HG03378 (cell line): ENCODE data around the gene XRCC2.
"Not testable (repeated sequence)": the region's sequence is repeated elsewhere in the genome, so short reads cannot be mapped to it uniquely, and the experiment has no call there.

ENCODE experiments used
- ATAC-seq: cut with Tn5 transposase; IDR thresholded peaks from one replicate; pipeline ENCODE4 v1.9.1; 2021; ENCODE audit warnings: mild to moderate bottlenecking, moderate library complexity; ENCODE audit not compliant: unreplicated experiment

XRCC2 gene

DNA sequence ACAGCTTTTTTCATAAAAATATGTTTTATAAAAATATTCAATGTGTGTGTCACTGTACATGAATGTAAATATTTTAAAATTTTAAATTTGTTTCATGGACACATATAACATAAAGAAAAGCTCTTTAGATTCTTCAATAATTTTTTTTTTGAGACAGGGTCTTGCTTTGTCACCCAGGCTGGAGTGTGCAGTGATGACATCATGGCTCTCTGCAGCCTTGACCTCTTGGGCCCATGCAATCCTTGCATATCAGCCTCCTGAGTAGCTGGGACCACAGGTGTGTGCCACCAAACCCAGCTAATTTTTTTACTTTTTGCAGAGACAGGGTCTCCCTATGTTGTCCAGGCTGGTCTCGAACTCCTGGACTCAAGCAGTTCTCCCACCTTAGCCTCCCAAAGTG lies 9.9 kb downstream of the XRCC2 start:
- no peak for ATAC-seq

DNA sequence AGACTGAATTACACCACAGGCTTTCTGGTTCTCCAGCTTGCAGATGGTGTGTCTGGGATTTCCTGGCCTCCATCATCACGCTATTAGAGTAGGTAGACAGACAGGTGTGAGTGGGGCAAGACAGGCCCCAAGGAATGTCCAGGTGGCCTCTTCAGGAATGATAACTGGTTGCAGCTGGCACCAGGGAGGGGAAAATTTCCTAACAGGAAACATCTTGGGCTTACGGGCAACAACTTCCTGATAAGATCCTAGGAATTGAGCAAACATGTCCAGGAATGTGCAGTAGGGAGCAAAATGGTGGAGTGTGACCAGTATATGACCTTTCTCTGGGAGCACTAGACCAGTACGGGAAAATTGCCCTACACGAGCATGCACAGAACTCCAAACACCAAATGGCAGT lies 11.3 kb downstream of the XRCC2 start:
- no peak for ATAC-seq

DNA sequence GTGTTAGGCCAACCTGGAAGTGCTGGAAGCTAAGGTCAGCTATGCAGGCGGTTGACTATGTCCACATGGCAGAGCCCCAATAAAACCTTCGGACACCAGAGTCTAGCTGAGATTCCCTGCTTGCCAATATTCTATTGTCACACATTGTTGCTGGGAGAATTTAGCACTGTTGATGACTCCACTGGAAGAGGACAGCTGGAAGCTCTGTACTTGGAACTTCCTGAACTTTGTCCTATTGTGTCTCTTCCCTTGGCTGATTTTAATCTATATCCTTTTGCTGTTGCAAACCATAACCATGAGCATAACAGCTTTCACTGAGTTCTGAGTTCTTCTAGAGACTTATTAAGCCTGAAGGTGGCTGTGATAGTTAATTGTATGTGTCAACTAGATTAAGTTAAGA lies 12.0 kb downstream of the XRCC2 start:
- no peak for ATAC-seq

DNA sequence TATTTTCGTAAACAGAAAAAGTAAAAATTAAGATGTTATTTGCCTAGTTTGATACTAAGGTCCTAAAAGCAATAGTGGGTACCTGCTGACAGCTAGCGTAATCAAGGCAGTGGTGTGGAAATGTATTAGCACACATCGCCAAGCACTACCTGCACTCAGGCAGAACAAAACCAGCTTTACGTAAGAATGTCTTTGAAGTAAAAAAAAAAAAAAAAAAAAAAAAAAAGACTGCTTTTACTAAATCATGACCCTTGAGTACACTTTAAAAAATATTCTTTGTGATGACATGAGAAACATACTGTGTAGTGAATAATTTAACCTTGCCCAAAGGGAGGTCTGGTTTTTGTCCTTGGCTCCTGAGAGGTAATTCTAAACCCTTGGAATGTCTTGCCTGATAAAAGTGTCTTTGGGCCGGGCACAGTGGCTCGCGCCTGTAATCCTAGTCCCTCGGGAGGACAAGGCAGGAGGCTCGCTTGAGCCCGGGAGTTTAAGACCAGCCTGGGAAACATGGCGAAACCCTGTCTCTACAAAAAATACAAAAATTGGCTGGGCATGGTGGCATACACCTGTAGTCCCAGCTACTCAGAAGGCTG lies 12.7 kb downstream of the XRCC2 start:
- ATAC-seq: no peak

DNA sequence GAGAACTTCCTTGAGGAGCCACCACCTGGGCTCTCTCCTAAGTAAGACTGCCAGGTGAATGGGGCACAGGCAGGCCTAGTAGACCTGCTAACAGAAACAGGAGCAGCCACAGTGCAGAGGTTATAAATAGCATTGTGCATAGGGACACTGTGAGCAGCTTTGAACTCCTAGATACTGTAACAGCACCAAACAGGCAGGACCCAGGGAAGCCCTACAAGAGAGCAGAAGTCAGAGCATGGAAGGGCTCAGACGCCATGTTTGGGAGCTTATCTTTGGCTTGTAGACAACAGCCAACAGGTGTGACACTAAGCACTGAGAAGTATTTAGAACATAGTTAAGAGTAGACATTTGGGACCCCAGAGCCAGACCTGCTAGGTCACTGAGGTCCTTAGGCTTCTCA lies 14.5 kb downstream of the XRCC2 start:
- ATAC-seq: no peak

DNA sequence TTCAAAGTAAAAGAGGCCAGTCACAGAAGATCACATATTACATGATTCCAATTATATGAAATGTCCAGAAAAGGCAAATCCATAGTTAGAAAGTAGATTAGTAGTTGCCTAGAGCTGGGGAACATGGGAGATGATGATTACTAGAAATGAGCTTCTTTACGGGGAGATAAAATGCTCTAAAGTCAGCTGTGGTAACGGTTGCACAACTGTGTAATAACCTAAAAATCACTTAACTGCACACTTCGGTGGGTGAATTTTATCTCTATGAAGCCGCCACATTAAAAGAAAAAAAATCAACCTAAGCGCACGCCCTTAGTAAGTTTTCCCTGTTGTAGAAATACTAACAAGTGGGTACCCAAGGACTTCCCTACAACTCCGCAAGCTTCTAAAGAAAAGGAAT lies 15.9 kb downstream of the XRCC2 start:
- ATAC-seq: no peak

DNA sequence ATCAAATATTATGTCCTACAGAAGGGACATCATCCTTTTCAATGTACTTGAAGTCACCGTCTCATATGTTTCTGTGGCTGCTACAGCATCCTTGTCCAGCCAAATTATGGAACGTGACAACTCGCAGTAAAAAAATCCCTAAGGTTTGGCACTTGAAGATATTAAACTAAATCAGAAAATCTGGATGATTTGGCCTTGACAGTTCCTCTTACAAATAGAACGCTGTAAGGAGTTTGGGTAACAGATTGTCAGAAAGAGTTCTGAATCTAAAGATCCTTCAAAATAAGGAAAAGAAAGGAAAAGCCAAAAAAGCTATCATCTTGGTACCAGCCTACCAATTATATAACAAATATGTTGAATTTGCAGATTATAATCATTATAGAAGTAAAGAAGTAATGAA lies 21.0 kb downstream of the XRCC2 start:
- no peak for ATAC-seq

DNA sequence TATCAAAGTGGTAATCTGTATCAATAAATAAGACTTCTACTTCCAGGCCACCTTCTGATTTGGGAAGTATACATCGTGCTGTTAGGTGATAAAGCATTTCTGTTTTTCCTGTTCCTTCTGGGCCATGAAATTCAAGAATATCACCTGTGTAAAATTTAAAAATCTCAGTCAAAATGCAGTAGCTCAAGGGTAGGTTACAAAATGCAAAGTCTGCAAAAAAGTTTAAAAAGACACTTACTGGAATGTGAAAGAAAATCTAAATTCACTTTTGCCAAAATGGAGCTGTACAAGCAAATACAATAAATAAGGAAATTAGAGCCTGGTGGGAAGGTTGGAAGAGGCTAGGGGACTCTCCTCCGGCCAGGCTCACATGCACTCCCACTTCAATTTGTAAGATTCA lies 26.7 kb downstream of the XRCC2 start:
- no peak for ATAC-seq

DNA sequence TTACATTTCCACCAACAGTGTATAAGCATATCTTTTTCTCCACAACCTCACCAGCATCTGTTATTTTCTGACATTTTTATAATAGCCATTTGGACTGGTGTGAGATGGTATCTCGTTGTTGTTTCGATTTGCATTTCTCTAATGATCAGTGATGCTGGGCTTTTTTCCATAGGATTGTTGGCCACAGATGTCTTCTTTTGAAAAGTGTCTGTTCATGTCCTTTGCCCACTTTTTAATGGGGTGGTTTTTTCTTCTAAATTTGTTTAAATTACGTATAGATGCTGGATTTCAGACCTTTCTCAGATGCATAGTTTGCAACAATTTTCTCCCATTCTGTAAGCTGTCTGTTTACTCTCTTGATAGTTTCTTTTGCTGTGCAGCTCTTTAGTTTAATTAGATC lies 28.9 kb downstream of the XRCC2 start:
- no peak for ATAC-seq

DNA sequence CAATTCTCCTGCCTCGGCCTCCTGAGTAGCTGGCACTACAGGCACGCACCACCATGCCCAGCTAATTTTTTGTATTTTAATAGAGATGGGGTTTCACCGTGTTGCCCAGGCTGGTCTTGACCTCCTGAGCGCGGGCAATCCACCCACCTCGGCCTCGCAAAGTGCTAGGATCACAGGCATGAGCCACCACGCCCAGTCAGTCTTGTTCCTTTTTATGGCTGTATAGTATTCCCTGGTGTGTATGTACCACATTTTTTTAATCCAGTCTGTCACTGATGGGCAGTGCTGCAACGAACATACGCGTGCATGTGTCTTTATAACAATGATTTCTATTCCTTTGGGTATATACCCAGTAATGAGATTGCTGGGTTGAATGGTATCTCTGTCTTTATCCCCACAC lies 29.4 kb downstream of the XRCC2 start:
- ATAC-seq: not testable (repeated sequence)

DNA sequence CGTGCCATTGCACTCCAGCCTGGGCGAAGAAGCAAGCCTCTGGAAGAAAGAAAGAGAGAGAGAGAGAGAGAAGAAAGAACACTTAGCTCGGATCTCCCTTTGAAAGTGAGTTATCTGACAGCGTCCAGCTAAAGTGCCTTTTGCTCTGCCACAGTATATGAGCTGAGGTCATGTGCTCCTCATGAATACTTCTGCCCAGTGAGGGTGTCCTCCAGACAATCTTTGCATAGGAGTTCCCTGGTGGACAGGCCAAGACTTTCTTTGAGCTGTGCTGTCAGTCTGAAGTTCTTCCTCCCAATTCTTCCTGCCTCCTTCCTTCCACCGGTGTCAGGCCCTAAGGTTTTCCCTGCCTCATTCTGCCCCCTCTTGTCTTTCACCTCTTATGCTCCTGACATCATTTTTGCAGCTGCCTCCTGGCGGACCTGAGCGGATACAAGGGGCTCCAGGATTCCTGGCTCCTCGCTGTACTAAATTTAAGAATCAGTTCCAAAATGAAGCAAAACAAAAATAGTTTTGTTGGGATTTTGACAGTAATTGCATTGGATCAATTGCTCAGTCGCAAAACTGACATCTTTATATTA lies 31.9 kb downstream of the XRCC2 start:
- no peak for ATAC-seq

DNA sequence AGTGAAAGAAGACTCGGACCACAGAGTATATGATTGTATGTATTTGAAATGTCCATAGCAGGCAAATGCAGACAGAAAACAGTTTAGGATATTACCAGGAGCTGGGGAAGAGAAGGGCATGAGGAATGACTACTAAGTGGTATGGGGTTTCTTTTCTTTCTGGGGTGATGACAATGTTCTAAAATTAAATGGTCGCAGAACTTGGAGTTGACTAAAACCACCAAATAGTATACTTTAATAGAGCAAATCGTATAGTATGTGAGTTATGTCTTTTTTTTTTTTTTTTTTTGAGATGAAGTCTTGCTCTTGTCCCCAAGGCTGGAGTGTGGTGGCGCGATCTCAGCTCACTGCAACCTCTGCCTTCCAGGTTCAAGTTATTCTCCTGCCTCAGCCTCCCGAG lies 34.6 kb downstream of the XRCC2 start:
- ATAC-seq: no peak

DNA sequence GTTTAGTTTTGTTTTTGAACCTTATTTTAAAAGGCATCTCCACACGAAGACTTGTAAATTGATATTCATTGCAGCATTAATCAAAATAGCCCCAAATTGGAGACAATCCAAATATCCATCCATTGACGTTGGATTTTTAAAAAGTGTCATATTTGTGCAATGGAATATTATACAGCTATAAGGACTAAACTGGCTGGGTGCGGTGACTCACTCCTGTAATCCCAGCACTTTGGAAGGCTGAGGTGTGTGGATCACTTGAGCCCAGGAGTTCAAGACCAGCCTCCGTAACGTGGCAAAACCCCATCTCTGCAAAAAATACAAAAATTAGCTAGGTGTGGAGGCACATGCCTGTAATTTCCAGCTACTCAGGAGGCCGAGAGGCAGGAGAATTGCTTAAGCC lies 35.1 kb downstream of the XRCC2 start:
- no peak for ATAC-seq

DNA sequence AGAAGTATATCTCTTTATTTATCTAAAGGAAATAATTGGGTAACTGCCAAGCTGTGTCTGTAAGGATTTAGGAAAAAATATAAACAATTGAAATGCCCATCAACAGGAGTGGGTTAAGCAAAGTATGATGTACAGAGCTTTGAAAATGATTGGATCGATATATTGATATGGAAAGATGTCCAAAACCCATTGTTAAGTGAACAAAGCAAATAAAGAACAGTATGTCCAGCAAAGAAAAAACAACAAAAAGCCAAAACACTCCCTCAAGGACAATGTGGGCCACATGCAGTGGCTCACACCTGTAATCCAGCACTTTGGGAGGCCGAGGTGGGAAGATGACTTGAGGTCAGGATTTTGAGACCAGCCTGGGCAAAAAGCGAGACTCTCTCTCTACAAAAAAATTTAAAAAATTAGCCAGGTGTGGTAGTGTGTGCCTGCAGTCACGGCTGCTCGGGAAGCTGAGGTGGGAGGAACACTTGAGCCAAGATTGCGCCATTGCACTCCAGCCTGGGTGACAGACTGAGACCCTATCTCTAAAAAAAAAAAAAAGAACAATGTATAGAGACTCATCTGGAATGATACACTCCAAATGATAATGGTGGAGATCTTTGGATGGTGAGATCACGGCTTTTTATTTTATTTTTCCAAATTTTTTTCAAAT lies 37.9 kb downstream of the XRCC2 start:
- no peak for ATAC-seq

DNA sequence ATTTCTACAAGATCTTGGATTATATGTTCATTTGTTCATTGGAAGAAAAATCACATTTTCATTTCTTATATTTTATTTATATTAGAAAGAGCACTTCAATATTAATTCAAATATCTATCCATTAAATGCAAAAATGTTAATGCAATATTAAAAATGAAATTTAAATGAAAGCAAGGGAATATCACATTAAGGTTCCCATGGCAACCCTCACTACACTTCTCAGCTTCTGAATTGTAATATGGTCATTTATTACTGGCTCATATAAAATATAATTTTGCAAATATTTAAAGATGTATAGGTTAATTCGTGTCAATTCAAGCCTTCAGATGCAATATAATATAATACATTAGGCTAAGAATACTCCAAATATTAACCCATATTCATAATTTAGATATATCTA lies 38.8 kb downstream of the XRCC2 start:
- ATAC-seq: no peak

DNA sequence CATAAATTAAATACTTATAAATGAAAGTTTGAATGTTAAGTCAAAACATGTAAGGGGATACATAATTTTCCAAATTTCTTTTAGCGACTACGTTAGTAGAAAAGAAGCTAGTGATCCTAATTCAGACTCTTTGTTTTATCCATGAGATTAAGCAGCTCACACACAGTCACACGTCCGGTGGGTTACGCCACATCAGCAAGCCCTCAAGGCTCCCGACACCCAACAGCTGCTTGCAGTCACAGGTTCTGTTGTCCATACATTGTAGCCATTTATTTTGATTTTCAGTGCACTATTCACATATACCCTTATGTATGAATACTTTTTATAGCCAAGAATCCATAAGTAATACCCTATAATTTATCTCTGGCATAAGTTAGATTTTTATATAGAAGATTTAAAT lies 39.5 kb downstream of the XRCC2 start:
- ATAC-seq: no peak

DNA sequence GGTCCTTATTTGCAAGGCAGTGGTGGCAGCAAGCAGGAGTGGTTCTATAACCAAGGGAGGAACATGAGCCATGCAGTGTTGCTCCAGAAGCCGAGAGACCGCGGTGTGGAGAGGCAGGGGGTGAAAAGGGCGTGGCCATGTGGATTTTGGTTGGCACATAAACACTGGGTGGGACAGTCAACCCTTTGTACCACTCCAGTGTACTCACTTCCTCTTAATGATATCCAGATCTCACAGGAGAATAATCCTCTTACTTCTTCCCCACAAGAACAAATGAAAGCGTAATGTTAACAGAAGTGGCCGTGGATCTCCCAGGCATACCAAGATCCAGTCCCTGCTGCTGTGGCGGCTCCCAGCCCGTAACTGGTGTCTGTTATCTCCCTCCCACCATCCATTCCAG lies 42.4 kb downstream of the XRCC2 start:
- no peak for ATAC-seq

DNA sequence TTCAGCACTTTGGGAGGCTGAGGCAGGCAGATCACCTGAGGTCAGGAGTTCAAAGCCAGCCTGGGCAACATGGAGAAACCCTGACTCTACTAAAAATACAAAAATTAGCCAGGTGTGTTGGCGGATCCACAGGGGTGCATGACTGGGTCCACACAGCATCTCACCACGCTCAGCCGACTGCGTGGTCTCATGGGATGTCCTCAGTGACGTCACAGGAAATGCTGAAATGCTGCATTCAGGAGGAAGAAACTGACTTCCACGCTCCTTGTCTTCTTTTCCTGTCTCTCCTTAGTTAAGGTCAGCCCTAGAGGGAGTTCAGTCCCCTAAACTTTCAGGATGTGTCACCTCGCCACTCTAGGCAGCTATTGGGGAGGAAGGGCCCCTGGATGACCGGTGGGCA lies 42.9 kb downstream of the XRCC2 start:
- no peak for ATAC-seq

DNA sequence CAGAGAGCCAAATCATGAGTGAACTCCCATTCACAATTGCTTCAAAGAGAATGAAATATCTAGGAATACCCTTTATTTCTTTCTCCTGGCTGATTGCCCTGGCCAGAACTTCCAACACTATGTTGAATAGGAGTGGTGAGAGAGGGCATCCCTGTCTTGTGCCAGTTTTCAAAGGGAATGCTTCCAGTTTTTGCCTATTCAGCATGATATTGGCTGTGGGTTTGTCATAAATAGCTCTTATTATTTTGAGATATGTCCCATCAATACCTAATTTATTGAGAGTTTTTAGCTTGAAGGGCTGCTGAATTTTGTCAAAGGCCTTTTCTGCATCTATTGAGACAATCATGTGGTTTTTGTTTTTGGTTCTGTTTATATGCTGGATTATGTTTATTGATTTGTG lies 47.2 kb downstream of the XRCC2 start:
- ATAC-seq: not testable (repeated sequence)

DNA sequence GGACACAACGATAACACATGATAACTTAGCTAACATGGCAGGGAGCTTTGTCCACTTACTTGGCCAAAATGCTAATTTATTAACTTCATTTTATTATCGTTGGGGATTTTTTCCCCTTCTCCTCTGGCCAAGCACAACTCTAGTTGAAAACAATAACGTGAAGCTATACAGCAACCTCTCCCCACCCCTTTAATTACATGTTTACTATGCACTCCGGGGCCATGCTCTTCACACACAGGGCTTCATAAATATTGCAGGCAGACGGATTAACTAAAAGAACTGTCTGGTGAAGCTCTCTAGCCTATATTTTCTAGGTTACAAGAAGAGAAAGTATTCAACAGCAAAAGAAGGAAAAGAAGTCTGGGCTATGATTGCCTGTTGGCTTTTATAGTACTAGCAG lies 51.7 kb downstream of the XRCC2 start:
- no peak for ATAC-seq

DNA sequence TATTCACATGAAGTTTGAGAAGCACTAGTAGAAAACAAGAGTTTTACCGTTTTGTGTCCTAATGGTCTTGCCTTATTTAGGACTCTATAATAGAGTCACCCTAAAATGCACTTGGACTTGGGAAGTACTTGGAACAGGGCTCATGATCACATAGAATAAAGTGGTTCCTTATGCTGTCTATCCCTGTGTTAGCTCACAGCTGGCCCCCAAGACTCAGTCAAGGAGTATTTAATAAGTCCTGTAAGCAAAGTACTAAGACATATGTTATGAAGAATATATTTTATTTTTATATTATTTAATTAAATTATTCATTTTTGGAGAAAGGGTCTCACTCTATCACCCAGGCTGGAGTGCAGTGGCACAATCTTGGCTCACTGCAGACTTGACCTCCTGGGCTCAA lies 54.5 kb downstream of the XRCC2 start:
- no peak for ATAC-seq

DNA sequence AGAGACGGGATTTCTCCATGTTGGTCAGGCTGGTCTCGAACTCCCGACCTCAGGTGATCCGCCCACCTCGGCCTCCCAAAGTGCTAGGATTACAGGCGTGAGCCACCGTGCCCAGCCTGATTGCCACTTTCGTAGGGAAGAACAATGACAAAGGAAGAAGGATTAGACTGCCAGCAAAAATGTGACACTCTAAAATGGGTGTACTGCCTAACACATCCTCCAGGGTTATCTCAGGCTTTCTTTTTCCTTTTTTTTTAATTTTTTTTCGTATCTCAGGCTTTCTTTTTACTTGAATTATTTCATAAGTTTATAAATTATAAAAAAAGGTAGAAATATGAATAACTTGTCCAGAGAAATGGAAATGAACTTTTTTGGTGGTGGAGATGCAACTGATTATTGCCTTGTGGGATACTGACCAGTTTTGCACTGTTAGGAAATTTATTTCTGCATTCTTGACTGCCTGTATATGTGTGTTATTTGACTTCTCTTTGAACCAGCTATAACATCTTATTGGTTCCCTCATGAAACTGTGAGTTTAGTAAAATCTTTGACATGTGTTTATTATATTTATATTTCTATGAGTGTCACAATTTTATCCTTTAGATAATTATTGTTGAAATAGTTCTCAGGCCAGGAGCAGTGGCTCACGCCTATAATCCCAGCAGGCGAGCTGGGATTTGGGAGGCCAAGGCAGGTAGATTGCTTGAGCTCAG lies 56.8 kb downstream of the XRCC2 start:
- ATAC-seq: no peak
